Liver (tissue), 9 donors: Measurements from ENCODE around the gene SPATA31D4. TPM values are rescaled to one million over a fixed set of nuclear protein-coding genes. Genes with fewer than 3 reads are reported as not detected.

ENCODE experiments used
- DNase-seq: peaks from one replicate; pipeline ENCODE4 v3.0.0-alpha.2; 2017; ENCODE audit warnings: low spot score
- H3K27ac ChIP-seq, 2 donors: one replicate each; pipeline ENCODE4 v1.7.0; 2013; ENCODE audit warnings: inconsistent platforms in 2 of 2, low read length in 2 of 2, control low read depth in 1 of 2, low read depth in 1 of 2, mild to moderate bottlenecking in 1 of 2
- H3K27me3 ChIP-seq, 4 donors: one replicate each; pipeline versions ENCODE4 v1.6.1 to v1.7.0; 2013; ENCODE audit warnings: low read length in 3 of 4, inconsistent platforms in 1 of 4, mild to moderate bottlenecking in 1 of 4, moderate library complexity in 1 of 4; ENCODE audit not compliant: control insufficient read depth in 4 of 4, insufficient read depth in 4 of 4
- H3K36me3 ChIP-seq, 4 donors: one replicate each; pipeline versions ENCODE4 v1.6.1 to v1.7.0; 2013; ENCODE audit warnings: low read length in 3 of 4, mild to moderate bottlenecking in 3 of 4, low read depth in 1 of 4, moderate library complexity in 1 of 4; ENCODE audit not compliant: control insufficient read depth in 4 of 4, insufficient read depth in 3 of 4
- H3K4me1 ChIP-seq, 4 donors: one replicate each; pipeline versions ENCODE4 v1.6.1 to v1.7.0; 2013; ENCODE audit warnings: low read length in 3 of 4, mild to moderate bottlenecking in 3 of 4, moderate library complexity in 1 of 4; ENCODE audit not compliant: control insufficient read depth in 4 of 4, insufficient read depth in 4 of 4
- H3K4me3 ChIP-seq, 3 donors: one replicate each; pipeline versions ENCODE4 v1.6.1 to v1.7.0; 2013; ENCODE audit warnings: low read length in 3 of 3, control low read depth in 1 of 3, low read depth in 1 of 3, mild to moderate bottlenecking in 1 of 3
- H3K9ac ChIP-seq, 2 donors: one replicate each; pipeline ENCODE4 v1.7.0; 2013; ENCODE audit warnings: low read length in 2 of 2, mild to moderate bottlenecking in 2 of 2, moderate library complexity in 2 of 2, control low read depth in 1 of 2, low read depth in 1 of 2
- H3K9me3 ChIP-seq, 4 donors: one replicate each; pipeline versions ENCODE4 v1.6.1 to v1.7.0; 2013; ENCODE audit warnings: low read length in 3 of 4; ENCODE audit not compliant: control insufficient read depth in 4 of 4
- EGR1 ChIP-seq, 2 donors: IDR thresholded peaks; 2 replicates each; pipeline ENCODE4 v1.6.1; 2016 to 2018; ENCODE audit warnings: antibody characterized with exemption in 2 of 2, low read depth in 2 of 2
- FOXA1 ChIP-seq: IDR thresholded peaks from 2 replicates; pipeline ENCODE4 v1.6.1; 2016; ENCODE audit warnings: antibody characterized with exemption
- FOXA2 ChIP-seq: IDR thresholded peaks from 2 replicates; pipeline ENCODE4 v1.6.1; 2016; ENCODE audit warnings: antibody characterized with exemption
- GABPA ChIP-seq, 2 donors: IDR thresholded peaks in 1 of 2; conservative IDR thresholded peaks in 1 of 2; 2 replicates each; pipeline ENCODE4 v1.6.1; 2016; ENCODE audit warnings: antibody characterized with exemption in 2 of 2, mild to moderate bottlenecking in 1 of 2, moderate library complexity in 1 of 2
- HNF4A ChIP-seq, 2 donors: conservative IDR thresholded peaks; 2 replicates each; pipeline ENCODE4 v1.6.1; 2016; ENCODE audit warnings: antibody characterized with exemption in 2 of 2, mild to moderate bottlenecking in 2 of 2
- HNF4G ChIP-seq: IDR thresholded peaks from 2 replicates; pipeline ENCODE4 v1.6.1; 2016; ENCODE audit warnings: antibody characterized with exemption
- JUND ChIP-seq, 2 donors: IDR thresholded peaks; 2 replicates each; pipeline ENCODE4 v1.6.1; 2016; ENCODE audit warnings: antibody characterized with exemption in 2 of 2
- NR2F2 ChIP-seq: IDR thresholded peaks from 2 replicates; pipeline ENCODE4 v1.6.1; 2016; ENCODE audit warnings: antibody characterized with exemption
- RAD21 ChIP-seq, 2 donors: IDR thresholded peaks; 2 replicates each; pipeline ENCODE4 v1.6.1; 2016; ENCODE audit warnings: antibody characterized with exemption in 2 of 2, mild to moderate bottlenecking in 2 of 2
- RXRA ChIP-seq, 2 donors: IDR thresholded peaks; 2 replicates each; pipeline ENCODE4 v1.6.1; 2017 to 2018; ENCODE audit warnings: antibody characterized with exemption in 2 of 2, mild to moderate bottlenecking in 1 of 2
- SP1 ChIP-seq: IDR thresholded peaks from 2 replicates; pipeline ENCODE4 v1.6.1; 2018; ENCODE audit warnings: antibody characterized with exemption, mild to moderate bottlenecking
- TAF1 ChIP-seq: conservative IDR thresholded peaks from 2 replicates; pipeline ENCODE4 v1.6.1; 2016; ENCODE audit warnings: antibody characterized with exemption, mild to moderate bottlenecking
- YY1 ChIP-seq: IDR thresholded peaks from 2 replicates; pipeline ENCODE4 v1.6.1; 2016; ENCODE audit warnings: antibody characterized with exemption, mild to moderate bottlenecking
- WGBS: extraction: QIAGEN DNeasy Blood & Tissue Kit; methylation state at CpG from one replicate; pipeline ENCODE4 v1.1.7; 2013; 5-methylcytosine and 5-hydroxymethylcytosine counted together
- polyA plus RNA-seq, 2 donors: library from polyadenylated mRNA; stranded (reverse) in 1 of 2; unstranded in 1 of 2; fragments of 200-250 nt in 1 of 2; fragments of >200 nt in 1 of 2; fragmentation: Nextera tagmentation in 1 of 2; extraction: Ambion mirVana in 1 of 2; gene quantifications; one replicate each; pipeline versions ENCODE4 v1.2.1 to v1.2.3, GENCODE V29; 2013 to 2015
- total RNA-seq, 2 donors: library from RNA; depleted of rRNA; stranded (reverse); fragments of >200 nt; gene quantifications; one replicate each; pipeline ENCODE4 v1.2.3, GENCODE V29; 2014
- TF ChIP-seq, protein P1 (sequence below): IDR thresholded peaks from 2 replicates; pipeline ENCODE4 v1.6.1; 2016; ENCODE audit warnings: antibody characterized with exemption
- TF ChIP-seq, protein P2 (sequence below): fragments of 150-350 bp; IDR thresholded peaks from 2 replicates; pipeline ENCODE4 v1.5.1; 2017; ENCODE audit warnings: improper control_type of control experiment, low read depth, low read length; ENCODE audit not compliant: missing input control
- TF ChIP-seq, protein P3 (sequence below): IDR thresholded peaks from 2 replicates; pipeline ENCODE4 v1.6.1; 2016; ENCODE audit warnings: antibody characterized with exemption
- TF ChIP-seq, protein P4 (sequence below): IDR thresholded peaks from 2 replicates; pipeline ENCODE4 v1.6.1; 2016; ENCODE audit warnings: antibody characterized with exemption, mild to moderate bottlenecking
- TF ChIP-seq, protein P5 (sequence below): IDR thresholded peaks from 2 replicates; pipeline ENCODE4 v1.6.1; 2016; ENCODE audit warnings: antibody characterized with exemption
- donor health status: healthy.
- donor health status: healthy.
- donor health status: healthy.
- donor health status: healthy.
- donor health status: healthy.

Gene SPATA31D4
- total and polyA plus RNA-seq, 4 donors, result not detected

DNA sequence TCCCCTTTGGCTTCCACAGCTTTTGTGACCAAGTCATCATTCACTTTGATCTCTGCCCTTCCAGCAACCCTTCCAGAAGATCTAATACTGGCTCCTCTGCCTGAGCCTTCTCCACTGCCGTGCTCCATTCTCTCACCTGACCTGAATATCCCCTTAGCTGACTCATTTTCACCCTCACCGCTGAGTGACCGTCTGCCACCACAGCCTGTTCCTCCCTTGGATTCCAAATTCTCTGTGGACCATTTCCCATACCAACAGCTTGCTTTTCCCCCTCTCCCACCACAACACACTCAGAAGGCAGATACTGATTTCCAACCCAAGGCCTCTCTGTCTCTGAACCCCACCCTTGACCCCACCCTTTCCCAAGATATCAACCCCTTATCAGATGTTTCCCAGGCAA is 39.8 kb downstream of the SPATA31D4 start:
- Histone ChIP-seq H3K27ac (no peak overlapping the region), H3K36me3 (no peaks in the 10 kb centered on the region), H3K9me3 (no peaks in the 10 kb centered on the region), H3K9ac (no peak overlapping the region), H3K27me3 (no peaks in the 10 kb centered on the region), H3K4me3 (no peak overlapping the region), H3K4me1 (no peaks in the 10 kb centered on the region)
- WGBS, result 89% methylated on average over 3 of the region's 3 CpGs
- no peak for DNase-seq
- TF ChIP-seq GABPA (IDR thresholded peaks at IDR 0.05 in 1 of 2, conservative IDR thresholded peaks at IDR 0.05 in 1 of 2), result no peak
- TF ChIP-seq FOXA2, result no peak
- TF ChIP-seq, protein P1, sequence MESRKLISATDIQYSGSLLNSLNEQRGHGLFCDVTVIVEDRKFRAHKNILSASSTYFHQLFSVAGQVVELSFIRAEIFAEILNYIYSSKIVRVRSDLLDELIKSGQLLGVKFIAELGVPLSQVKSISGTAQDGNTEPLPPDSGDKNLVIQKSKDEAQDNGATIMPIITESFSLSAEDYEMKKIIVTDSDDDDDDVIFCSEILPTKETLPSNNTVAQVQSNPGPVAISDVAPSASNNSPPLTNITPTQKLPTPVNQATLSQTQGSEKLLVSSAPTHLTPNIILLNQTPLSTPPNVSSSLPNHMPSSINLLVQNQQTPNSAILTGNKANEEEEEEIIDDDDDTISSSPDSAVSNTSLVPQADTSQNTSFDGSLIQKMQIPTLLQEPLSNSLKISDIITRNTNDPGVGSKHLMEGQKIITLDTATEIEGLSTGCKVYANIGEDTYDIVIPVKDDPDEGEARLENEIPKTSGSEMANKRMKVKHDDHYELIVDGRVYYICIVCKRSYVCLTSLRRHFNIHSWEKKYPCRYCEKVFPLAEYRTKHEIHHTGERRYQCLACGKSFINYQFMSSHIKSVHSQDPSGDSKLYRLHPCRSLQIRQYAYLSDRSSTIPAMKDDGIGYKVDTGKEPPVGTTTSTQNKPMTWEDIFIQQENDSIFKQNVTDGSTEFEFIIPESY, result no peak
- TF ChIP-seq, protein P2, sequence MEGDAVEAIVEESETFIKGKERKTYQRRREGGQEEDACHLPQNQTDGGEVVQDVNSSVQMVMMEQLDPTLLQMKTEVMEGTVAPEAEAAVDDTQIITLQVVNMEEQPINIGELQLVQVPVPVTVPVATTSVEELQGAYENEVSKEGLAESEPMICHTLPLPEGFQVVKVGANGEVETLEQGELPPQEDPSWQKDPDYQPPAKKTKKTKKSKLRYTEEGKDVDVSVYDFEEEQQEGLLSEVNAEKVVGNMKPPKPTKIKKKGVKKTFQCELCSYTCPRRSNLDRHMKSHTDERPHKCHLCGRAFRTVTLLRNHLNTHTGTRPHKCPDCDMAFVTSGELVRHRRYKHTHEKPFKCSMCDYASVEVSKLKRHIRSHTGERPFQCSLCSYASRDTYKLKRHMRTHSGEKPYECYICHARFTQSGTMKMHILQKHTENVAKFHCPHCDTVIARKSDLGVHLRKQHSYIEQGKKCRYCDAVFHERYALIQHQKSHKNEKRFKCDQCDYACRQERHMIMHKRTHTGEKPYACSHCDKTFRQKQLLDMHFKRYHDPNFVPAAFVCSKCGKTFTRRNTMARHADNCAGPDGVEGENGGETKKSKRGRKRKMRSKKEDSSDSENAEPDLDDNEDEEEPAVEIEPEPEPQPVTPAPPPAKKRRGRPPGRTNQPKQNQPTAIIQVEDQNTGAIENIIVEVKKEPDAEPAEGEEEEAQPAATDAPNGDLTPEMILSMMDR, result no peak
- TF ChIP-seq TAF1, result no peak
- TF ChIP-seq JUND (IDR thresholded peaks at IDR 0.05), result no peak
- TF ChIP-seq FOXA1, result no peak
- TF ChIP-seq, protein P3, sequence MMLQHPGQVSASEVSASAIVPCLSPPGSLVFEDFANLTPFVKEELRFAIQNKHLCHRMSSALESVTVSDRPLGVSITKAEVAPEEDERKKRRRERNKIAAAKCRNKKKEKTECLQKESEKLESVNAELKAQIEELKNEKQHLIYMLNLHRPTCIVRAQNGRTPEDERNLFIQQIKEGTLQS, result no peak
- TF ChIP-seq, protein P4, sequence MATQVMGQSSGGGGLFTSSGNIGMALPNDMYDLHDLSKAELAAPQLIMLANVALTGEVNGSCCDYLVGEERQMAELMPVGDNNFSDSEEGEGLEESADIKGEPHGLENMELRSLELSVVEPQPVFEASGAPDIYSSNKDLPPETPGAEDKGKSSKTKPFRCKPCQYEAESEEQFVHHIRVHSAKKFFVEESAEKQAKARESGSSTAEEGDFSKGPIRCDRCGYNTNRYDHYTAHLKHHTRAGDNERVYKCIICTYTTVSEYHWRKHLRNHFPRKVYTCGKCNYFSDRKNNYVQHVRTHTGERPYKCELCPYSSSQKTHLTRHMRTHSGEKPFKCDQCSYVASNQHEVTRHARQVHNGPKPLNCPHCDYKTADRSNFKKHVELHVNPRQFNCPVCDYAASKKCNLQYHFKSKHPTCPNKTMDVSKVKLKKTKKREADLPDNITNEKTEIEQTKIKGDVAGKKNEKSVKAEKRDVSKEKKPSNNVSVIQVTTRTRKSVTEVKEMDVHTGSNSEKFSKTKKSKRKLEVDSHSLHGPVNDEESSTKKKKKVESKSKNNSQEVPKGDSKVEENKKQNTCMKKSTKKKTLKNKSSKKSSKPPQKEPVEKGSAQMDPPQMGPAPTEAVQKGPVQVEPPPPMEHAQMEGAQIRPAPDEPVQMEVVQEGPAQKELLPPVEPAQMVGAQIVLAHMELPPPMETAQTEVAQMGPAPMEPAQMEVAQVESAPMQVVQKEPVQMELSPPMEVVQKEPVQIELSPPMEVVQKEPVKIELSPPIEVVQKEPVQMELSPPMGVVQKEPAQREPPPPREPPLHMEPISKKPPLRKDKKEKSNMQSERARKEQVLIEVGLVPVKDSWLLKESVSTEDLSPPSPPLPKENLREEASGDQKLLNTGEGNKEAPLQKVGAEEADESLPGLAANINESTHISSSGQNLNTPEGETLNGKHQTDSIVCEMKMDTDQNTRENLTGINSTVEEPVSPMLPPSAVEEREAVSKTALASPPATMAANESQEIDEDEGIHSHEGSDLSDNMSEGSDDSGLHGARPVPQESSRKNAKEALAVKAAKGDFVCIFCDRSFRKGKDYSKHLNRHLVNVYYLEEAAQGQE, result no peak
- no peak for TF ChIP-seq HNF4A (conservative IDR thresholded peaks at IDR 0.05)
- no peak for TF ChIP-seq YY1
- no peak for TF ChIP-seq SP1
- no peak for TF ChIP-seq RXRA (IDR thresholded peaks at IDR 0.05)
- TF ChIP-seq HNF4G, result no peak
- TF ChIP-seq, protein P5, sequence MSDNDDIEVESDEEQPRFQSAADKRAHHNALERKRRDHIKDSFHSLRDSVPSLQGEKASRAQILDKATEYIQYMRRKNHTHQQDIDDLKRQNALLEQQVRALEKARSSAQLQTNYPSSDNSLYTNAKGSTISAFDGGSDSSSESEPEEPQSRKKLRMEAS, result no peak
- TF ChIP-seq EGR1 (IDR thresholded peaks at IDR 0.05; ENCODE audit: low read depth in 2 of 2), result no peak
- TF ChIP-seq NR2F2, result no peak
- no peak for TF ChIP-seq RAD21 (IDR thresholded peaks at IDR 0.05)
